GM12891 (cell line): ENCODE results near the gene ADARB1.
"Not testable (repeated sequence)": the region's sequence is repeated elsewhere in the genome, so short reads cannot be mapped to it uniquely, and the experiment has no call there.

Experiments
- DNase-seq: peaks from one replicate; pipeline ENCODE4 v3.0.0; 2011; ENCODE audit warnings: low spot score; ENCODE audit not compliant: insufficient read length
- FAIRE-seq: peaks from 2 replicates; lab custom pipeline; 2011; peaks lifted over from hg19 to GRCh38; lab: Jason Lieb, UNC
- PAX5 ChIP-seq: IDR thresholded peaks from 2 replicates; pipeline ENCODE4 v1.6.1; 2011; ENCODE audit warnings: low read length, moderate library complexity, mild to moderate bottlenecking; ENCODE audit not compliant: insufficient read depth, severe bottlenecking
- POLR2A ChIP-seq: IDR thresholded peaks from 2 replicates; pipeline ENCODE4 v1.6.1; 2011; ENCODE audit warnings: low read depth, low read length, control low read depth
- POLR2AphosphoS5 ChIP-seq: IDR thresholded peaks from 2 replicates; pipeline ENCODE4 v1.6.1; 2011; ENCODE audit warnings: low read depth, low read length, control low read depth
- POU2F2 ChIP-seq: IDR thresholded peaks from 2 replicates; pipeline ENCODE4 v1.6.1; 2011; ENCODE audit warnings: low read depth, mild to moderate bottlenecking, control low read depth, low read length, moderate library complexity
- SPI1 ChIP-seq: IDR thresholded peaks from 2 replicates; pipeline ENCODE4 v1.6.1; 2011; ENCODE audit warnings: low read depth, low read length, control low read depth
- TAF1 ChIP-seq: IDR thresholded peaks from 2 replicates; pipeline ENCODE4 v1.6.1; 2011; ENCODE audit warnings: low read depth, low read length, control low read depth

Gene ADARB1

DNA sequence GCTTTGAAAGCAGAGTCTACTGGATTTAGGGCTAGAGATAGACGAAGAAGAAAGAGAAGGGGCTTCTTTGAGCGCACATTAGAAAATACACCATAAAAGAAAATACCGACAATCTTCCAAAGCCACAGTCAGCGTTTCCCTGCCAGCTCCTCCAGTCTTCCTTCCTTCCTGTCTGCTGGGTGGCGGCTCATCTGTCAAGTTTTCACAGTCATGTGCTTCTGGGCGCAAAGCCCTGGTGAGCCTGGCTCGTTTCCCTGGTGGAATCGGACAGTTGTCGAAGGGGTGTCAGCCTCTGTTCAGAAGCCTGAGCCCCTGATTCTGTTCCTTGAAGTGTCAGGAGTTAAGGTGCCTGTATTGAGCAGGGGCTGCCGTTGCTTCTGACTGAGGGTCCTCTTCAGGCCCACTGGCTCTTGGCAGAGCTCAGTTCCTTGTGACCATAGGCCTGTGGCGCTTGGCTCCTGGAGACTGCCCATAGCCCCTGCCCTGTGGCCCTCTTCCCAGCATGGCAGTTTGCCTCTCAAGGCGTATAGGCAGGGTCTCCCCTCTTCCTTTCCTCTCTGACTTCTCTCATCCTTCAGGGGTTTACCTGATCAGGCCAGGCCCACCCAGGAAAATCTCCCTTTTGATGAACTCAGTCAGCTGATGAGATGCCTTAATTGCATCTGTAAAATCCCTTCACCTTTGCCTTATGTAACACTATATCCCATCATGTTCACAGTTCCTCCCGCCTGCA is 58.6 kb downstream of the ADARB1 start:
- no peak for FAIRE-seq
- TF ChIP-seq SPI1 (no peak), POLR2AphosphoS5 (no peak), POU2F2 (no peak), TAF1 (no peak), POLR2A (no peak), PAX5 (no peak)
- no peak for DNase-seq

DNA sequence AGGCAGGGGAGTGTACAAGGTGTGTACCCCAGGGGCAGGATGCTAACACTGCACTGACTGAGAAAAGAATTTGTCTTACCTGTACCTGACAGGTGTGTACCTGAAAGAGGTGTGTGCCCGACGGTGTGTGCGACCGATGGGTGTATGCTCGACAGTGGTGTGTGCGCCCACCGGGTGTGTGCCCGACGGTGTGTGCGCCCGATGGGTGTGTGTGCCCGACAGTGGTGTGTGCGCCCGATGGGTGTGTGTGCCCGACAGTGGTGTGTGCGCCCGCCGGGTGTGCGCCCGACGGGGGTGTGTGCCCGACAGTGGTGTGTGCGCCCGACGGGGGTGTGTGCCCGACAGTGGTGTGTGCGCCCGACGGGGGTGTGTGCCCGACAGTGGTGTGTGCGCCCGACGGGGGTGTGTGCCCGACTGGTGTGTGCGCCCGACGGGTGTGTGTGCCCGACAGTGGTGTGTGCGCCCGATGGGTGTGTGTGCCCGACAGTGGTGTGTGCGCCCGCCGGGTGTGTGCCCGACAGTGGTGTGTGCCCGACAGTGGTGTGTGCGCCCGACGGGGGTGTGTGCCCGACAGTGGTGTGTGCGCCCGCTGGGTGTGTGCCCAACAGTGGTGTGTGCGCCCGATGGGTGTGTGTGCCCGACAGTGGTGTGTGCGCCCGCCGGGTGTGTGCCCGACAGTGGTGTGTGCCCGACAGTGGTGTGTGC is 59.3 kb downstream of the ADARB1 start:
- not testable (repeated sequence) for FAIRE-seq

DNA sequence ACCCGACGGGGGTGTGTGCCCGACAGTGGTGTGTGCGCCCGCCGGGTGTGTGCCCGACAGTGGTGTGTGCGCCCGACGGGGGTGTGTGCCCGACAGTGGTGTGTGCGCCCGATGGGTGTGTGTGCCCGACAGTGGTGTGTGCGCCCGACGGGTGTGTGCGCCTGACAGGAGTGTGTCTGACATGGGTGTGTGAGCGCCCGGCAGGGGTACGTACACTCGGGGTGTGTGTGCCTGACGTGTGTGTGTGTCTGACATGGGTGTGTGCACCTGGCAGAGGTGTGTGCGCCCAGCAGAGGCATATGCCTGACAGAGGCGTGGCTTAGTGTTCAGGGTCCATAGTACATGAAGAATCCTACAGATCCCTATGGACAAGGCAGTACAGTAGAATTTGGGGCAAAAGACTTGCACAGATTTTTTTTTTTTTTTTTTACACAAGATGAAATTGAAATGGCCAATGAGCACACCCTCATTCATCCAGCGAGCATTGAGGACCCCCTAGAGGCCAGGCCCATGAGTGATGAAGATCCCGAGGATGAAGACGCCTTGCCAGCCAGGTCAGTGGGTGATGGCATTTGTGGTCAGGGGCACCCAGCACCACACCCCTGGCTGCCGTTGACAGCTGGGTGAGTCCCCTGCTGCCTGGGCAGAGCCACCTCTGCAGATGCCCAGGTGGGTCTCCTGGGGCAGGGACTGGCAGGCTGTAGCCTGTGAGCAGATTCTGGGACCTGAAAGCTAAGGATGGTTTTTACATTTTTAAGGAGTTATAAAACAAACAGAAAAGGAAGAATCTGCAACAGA is 60.1 kb downstream of the ADARB1 start:
- FAIRE-seq (no peak), DNase-seq (no peak)
- TF ChIP-seq POLR2A (no peak), POLR2AphosphoS5 (no peak), POU2F2 (no peak), TAF1 (no peak), SPI1 (no peak)

More for the DNA sequence above, 59.3 kb downstream of the ADARB1 start:
- DNase-seq = not testable (repeated sequence)

DNA sequence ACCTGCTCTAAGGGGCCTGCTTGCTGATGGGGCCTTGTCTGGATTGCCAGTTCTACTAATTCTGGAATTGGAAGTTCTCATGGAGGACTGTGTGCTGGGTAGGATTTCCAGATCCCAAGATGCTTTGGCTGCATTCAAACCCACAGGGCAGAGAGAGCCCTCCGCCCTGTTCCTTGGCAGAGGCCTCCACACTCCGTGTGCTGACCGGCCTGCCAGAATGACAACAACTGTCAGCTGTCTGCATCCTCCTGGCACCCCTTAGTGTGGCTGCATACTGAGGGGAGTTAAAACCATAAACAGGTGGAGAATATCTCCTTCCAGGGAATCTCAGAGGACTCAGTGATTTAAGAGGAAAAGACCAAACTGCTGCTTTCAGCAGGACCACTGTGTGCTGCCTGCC is 60.7 kb downstream of the ADARB1 start:
- TF ChIP-seq SPI1 (no peak), POU2F2 (no peak), PAX5 (no peak), POLR2AphosphoS5 (no peak), TAF1 (no peak), POLR2A (no peak)
- DNase-seq = no peak

DNA sequence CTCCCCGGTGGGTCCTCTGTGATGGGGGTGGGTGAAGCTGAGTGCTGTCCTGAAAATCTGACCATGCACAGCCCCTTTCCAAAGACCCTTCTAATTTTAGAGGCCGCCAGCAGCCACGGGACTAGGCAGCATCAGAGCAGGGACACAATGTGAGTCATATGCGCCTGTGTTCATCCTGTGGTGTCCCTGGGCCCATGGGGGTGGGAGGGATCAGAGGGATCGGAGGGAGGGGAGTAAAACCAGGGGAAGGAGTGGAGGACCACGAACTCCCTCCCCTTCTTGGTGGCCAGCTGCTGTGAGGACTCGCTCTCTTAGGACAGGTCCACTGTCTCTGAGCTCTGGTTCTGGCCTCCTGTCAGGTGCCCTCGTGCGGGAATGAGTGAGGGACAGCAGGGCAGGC is 61.5 kb downstream of the ADARB1 start:
- DNase-seq (no peak), FAIRE-seq (no peak)
- TF ChIP-seq POLR2A = no peak
- no peak for TF ChIP-seq POLR2AphosphoS5
- no peak for TF ChIP-seq TAF1
- TF ChIP-seq SPI1 = no peak
- TF ChIP-seq POU2F2 = no peak
- TF ChIP-seq PAX5 = no peak

More for the DNA sequence above, 60.7 kb downstream of the ADARB1 start:
- no peak for FAIRE-seq

DNA sequence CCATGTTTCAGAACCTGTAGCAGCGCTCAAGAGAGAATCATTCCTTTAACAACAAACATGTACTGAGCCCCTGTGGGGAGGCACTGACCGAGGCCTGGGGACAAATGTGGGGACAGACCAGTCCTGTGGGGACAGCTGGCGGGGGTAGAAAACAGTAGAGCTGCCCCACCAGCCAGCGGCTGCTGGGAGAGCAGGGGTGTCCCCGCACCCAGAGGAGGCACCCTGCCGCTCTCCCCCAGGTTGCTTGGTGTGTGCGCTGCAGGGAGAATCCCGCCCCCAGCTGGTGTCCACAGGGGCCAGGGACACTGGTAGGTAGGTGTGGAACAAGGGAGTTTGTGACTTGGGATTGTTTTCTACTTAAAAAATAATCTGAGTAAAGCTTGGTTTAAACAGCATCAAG is 62.1 kb downstream of the ADARB1 start:
- FAIRE-seq (no peak), DNase-seq (no peak)
- no peak for TF ChIP-seq TAF1
- no peak for TF ChIP-seq POLR2AphosphoS5
- no peak for TF ChIP-seq POU2F2
- no peak for TF ChIP-seq POLR2A
- TF ChIP-seq PAX5 = no peak
- TF ChIP-seq SPI1 = no peak

DNA sequence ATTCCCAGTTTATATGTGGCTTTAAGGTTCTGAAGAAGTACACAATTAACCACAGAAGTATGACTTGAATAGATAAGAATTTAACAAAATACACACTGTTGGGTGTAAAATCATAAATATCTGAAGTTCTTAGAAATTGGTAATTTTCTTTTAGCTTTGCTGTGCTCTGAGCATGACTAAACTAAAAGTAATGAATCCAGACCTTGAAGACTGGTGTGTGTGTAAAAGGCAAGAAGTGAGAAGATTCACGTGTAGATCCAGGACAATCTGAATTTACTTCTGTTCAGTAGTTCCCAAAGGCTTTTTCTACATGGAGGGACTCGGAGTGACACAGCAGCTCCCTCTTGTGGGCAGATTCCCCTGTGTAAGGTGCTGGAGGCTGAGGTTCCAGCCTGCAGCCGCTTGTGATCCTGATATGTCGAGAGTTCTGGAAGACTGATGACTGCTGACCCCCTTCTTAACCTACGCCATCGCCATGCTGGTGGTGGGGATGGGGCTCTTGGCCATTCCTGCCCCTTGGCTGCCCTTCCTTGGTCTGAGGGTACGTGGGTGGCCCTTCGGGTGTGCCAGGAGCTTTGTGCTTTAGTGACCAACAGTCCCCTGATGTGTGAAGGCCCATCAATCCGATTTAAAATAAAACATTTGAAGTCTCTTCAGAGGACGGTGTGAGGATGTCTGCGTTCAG is 62.7 kb downstream of the ADARB1 start:
- FAIRE-seq = peak; percentile 51
- TF ChIP-seq PAX5 (no peak), POLR2A (no peak), SPI1 (no peak), POLR2AphosphoS5 (no peak), POU2F2 (no peak), TAF1 (no peak)
- peak; percentile 66 for DNase-seq

DNA sequence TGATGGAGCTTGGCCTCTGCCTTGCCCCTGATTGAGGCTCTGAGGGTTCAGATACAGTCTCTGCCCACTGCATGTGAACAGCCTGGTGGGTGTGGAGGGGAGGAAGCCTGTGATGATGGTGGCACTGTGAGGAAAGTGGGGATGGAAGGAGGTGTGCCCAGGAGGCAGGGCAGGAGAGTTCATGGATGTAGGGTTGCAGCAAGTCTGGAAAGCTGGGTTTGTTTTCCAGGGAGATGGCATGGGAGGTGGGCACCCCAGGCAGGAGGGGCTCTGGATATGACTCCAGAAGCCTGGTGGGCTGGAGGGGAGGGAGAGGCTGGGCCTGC is 63.2 kb downstream of the ADARB1 start:
- no peak for FAIRE-seq
- TF ChIP-seq TAF1 (no peak), PAX5 (no peak), SPI1 (no peak), POLR2A (no peak), POU2F2 (no peak), POLR2AphosphoS5 (no peak)

More for the DNA sequence above, 63.2 kb downstream of the ADARB1 start:
- DNase-seq = no peak
